HUES48 (cell line): ENCODE results near the gene SESTD1.
A peak's percentile ranks its signal among the peaks of the same experiment; 100 is the strongest.

Source experiments
- H3K27ac ChIP-seq: one replicate; pipeline ENCODE4 v1.7.0; 2013; ENCODE audit warnings: low read depth, low read length, inconsistent platforms
- H3K27me3 ChIP-seq: 2 replicates; pipeline ENCODE4 v1.6.1; 2013; ENCODE audit warnings: mild to moderate bottlenecking, low read length; ENCODE audit not compliant: control insufficient read depth, insufficient read depth
- H3K36me3 ChIP-seq: 2 replicates; pipeline ENCODE4 v1.6.1; 2013; ENCODE audit warnings: low read length; ENCODE audit not compliant: control insufficient read depth, insufficient read depth
- H3K4me1 ChIP-seq: 2 replicates; pipeline ENCODE4 v1.6.1; 2013; ENCODE audit warnings: mild to moderate bottlenecking, low read length; ENCODE audit not compliant: control insufficient read depth, insufficient read depth
- H3K4me3 ChIP-seq: 2 replicates; pipeline ENCODE4 v1.5.1; 2013; ENCODE audit warnings: mild to moderate bottlenecking, low read depth, low read length
- H3K9ac ChIP-seq: 2 replicates; pipeline ENCODE4 v1.6.1; 2013; ENCODE audit warnings: mild to moderate bottlenecking, low read depth, low read length, moderate library complexity
- H3K9me3 ChIP-seq: 2 replicates; pipeline ENCODE4 v1.6.1; 2013; ENCODE audit warnings: low read length; ENCODE audit not compliant: control insufficient read depth, insufficient read depth

The SESTD1 gene

DNA sequence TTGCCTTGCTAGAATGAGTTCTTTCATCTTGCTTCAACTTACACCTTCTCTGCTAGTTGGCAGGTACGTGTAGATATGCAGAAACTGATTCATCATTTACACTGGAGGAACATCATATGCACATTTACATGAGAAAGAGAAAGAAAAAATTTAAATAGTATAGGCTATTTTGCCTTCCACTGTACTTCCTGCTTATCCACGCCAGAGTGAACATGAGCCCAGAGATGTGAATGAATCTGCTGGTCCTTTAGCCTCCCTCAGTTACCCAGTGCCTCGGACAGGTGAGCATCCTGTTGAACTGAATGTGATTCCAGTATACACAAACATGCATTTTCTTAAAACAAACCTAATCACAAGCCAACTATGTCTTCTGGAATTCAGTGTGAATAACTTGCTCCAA, 83.6 kb downstream of the SESTD1 start:
- H3K4me3 ChIP-seq: peak overlapping the region; percentile 0; the same call in 1 of the 2 replicates
- no peaks in the 10 kb centered on the region for H3K27me3 ChIP-seq
- H3K36me3 ChIP-seq: no peaks in the 10 kb centered on the region
- no peak overlapping the region for H3K9ac ChIP-seq
- H3K4me1 ChIP-seq: peaks cover 36% of the 10 kb centered on the region
- no peaks in the 10 kb centered on the region for H3K9me3 ChIP-seq
- H3K27ac ChIP-seq: peak overlapping the region; percentile 86

GRCh38 chr2:179180242-179180641, 84.4 kb downstream of the SESTD1 start:
- H3K36me3 ChIP-seq: peaks cover 5% of the 10 kb centered on the region; the same call in 1 of the 2 replicates
- H3K27ac ChIP-seq: peak overlapping the region; percentile 86
- H3K9ac ChIP-seq: no peak overlapping the region; the same call in 1 of the 2 replicates

DNA sequence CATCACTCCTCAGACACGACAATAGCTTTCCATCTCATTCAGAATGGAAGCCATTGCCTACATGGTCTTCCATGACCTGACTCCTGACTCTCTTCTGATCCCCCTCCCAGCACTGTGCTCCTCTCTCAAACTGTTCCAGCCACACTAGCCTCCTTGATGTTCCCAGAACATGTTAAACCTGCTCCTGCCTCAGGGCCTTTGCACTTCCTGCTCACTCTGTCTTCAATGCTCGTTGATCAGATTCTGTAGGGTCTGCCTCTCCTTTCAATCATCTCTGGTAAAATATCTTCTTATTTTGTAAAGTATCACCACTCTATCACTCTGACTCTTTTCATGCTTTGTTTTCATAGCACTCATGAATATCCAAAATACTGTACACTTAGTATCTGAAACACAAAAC, 84.9 kb downstream of the SESTD1 start:
- Histone ChIP-seq H3K36me3 (peaks cover 5% of the 10 kb centered on the region; the same call in 1 of the 2 replicates), H3K27me3 (no peaks in the 10 kb centered on the region), H3K9me3 (no peaks in the 10 kb centered on the region), H3K4me1 (peaks cover 36% of the 10 kb centered on the region), H3K9ac (no peak overlapping the region), H3K4me3 (no peak overlapping the region), H3K27ac (peak overlapping the region; percentile 47)

More at GRCh38 chr2:179180242-179180641, 84.4 kb downstream of the SESTD1 start:
- Histone ChIP-seq H3K27me3 (no peaks in the 10 kb centered on the region), H3K4me3 (0 out of 2 replicates have a peak overlapping the region, but pooled peaks have one; percentile 0), H3K9me3 (no peaks in the 10 kb centered on the region), H3K4me1 (peaks cover 36% of the 10 kb centered on the region)

DNA sequence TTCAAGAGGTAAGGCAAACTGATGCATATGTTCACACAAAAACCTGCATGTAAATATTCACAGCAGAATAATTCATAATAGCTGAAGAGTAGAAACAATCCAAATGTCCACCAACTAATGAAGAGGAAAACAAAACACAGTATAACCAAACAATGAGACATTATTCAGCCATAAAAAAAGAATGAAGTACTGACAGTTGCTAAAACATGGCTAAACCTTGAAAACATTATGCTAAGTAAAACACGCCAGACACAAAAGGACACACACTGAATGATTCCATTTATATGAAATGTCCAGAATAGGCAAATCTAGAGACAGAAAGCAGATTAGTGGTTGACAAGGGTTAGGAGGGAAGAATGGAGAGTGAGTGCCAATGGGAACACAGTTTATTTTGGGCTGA, 86.9 kb downstream of the SESTD1 start:
- Histone ChIP-seq H3K9me3 (no peaks in the 10 kb centered on the region), H3K4me3 (no peak overlapping the region), H3K27ac (no peak overlapping the region), H3K27me3 (no peaks in the 10 kb centered on the region), H3K4me1 (peaks cover 39% of the 10 kb centered on the region), H3K36me3 (peaks cover 5% of the 10 kb centered on the region; the same call in 1 of the 2 replicates), H3K9ac (no peak overlapping the region)

DNA sequence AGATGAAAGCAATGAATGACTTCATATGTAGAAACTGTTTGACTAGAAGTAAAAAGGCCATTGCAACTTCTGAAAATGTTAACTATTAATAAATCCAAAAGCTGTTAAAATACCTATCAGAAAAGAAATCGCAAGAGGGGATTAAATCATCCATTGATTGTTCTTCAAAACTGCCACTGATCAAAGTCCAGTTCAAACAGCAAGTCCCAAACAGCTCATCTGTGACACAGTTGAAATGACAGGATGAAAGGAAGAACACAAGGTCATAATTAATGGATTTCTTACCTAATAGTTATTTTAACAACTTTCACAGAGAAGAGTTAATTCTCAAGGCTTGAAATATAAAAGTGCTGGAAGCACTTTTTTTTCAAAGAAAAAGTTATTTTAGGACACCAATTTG, 90.4 kb downstream of the SESTD1 start:
- Histone ChIP-seq H3K4me1 (peaks cover 12% of the 10 kb centered on the region), H3K27ac (no peak overlapping the region), H3K4me3 (no peak overlapping the region), H3K9ac (no peak overlapping the region), H3K9me3 (no peaks in the 10 kb centered on the region), H3K27me3 (no peaks in the 10 kb centered on the region), H3K36me3 (peaks cover 5% of the 10 kb centered on the region; the same call in 1 of the 2 replicates)

DNA sequence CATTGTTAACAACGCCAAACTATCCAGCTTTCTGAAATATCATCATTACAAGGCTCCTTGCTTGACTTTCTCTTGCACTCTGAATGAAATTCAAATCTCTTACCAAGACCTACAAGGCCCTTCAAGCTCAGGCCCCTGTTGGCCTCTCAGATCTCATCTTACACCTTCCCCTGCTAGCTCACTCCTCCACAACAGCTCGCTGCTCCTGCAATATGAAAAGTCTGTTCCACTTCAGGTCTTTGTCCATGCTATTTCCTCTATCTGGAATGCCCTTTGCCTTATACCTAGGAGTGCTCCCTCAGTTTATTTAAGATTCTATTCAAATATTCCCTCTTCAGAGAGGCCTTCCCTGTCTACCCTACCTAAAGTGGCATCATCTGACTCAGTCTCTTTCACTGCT, 91.7 kb downstream of the SESTD1 start:
- H3K27me3 ChIP-seq: no peaks in the 10 kb centered on the region
- no peak overlapping the region for H3K4me3 ChIP-seq
- no peaks in the 10 kb centered on the region for H3K9me3 ChIP-seq
- peaks cover 12% of the 10 kb centered on the region for H3K4me1 ChIP-seq
- H3K27ac ChIP-seq: no peak overlapping the region
- H3K36me3 ChIP-seq: peaks cover 5% of the 10 kb centered on the region; the same call in 1 of the 2 replicates
- H3K9ac ChIP-seq: no peak overlapping the region

DNA sequence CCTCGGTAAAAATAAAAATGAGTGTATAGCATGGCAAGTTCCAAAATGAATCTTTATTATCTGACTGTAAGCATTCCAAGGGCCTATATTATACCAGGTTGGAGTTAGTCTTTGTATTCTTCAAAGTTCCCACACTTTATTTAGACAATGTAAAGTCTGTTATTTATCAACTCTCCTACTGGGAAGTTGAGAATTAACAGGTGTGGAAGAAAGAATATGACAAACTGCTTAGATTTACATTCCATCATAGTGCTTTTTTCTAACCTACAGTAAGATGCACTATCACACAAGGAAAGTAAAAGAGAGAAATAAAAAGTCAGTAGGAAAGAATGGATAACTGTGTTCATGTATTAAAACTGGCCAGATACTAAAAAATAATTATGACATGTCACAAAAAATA, 93.3 kb downstream of the SESTD1 start:
- no peaks in the 10 kb centered on the region for H3K9me3 ChIP-seq
- peaks cover 12% of the 10 kb centered on the region for H3K4me1 ChIP-seq
- H3K9ac ChIP-seq: no peak overlapping the region
- H3K4me3 ChIP-seq: no peak overlapping the region
- H3K36me3 ChIP-seq: peaks cover 5% of the 10 kb centered on the region; the same call in 1 of the 2 replicates
- no peaks in the 10 kb centered on the region for H3K27me3 ChIP-seq
- H3K27ac ChIP-seq: no peak overlapping the region

DNA sequence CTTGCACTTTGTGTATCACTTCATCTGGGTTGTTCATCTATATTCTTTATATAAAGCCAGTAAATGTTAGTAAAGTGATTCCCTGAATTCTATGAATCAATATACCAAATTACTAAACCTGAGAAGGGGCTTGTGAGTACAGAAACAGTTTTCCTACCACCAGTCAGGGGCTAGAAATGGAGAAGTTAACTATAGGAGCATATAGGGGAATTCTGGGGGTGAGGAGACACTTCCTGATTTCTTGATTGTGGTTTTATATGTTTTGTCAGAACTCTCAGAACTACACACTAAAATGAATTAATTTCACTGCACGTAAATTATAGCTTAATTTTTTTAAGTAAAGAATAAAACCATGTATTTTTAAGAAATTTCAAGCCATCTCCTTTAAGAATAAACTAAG, 93.7 kb downstream of the SESTD1 start:
- Histone ChIP-seq H3K27ac (no peak overlapping the region), H3K9me3 (no peaks in the 10 kb centered on the region), H3K27me3 (no peaks in the 10 kb centered on the region), H3K9ac (no peak overlapping the region), H3K36me3 (peaks cover 5% of the 10 kb centered on the region; the same call in 1 of the 2 replicates), H3K4me1 (peaks cover 16% of the 10 kb centered on the region), H3K4me3 (no peak overlapping the region)

- Histone ChIP-seq H3K36me3 (no peaks in the 10 kb centered on the region), H3K27me3 (no peaks in the 10 kb centered on the region), H3K4me1 (peaks cover 22% of the 10 kb centered on the region), H3K4me3 (no peak overlapping the region), H3K27ac (no peak overlapping the region), H3K9ac (no peak overlapping the region), H3K9me3 (no peaks in the 10 kb centered on the region)
These were observed 99.2 kb downstream of the SESTD1 start for GRCh38 chr2:179165356-179166000.

GRCh38 chr2:179141206-179141605, 123.4 kb downstream of the SESTD1 start:
- no peaks in the 10 kb centered on the region for H3K9me3 ChIP-seq
- peaks cover 5% of the 10 kb centered on the region; the same call in 1 of the 2 replicates for H3K36me3 ChIP-seq
- no peak overlapping the region for H3K27ac ChIP-seq
- H3K9ac ChIP-seq: no peak overlapping the region
- no peaks in the 10 kb centered on the region for H3K27me3 ChIP-seq
- H3K4me1 ChIP-seq: no peaks in the 10 kb centered on the region
- H3K4me3 ChIP-seq: no peak overlapping the region

- Histone ChIP-seq H3K4me3 (no peak overlapping the region), H3K4me1 (no peaks in the 10 kb centered on the region), H3K9me3 (no peaks in the 10 kb centered on the region), H3K27ac (no peak overlapping the region), H3K9ac (no peak overlapping the region), H3K36me3 (peaks cover 5% of the 10 kb centered on the region; the same call in 1 of the 2 replicates), H3K27me3 (no peaks in the 10 kb centered on the region)
These were observed 124.1 kb downstream of the SESTD1 start for GRCh38 chr2:179140571-179140970.
